Astrocyte (in vitro differentiated cells and primary cell): ENCODE measurements around the gene CCDC157. TPM values are rescaled to one million over a fixed set of nuclear protein-coding genes. Genes with fewer than 3 reads are reported as not detected.
"Not testable (repeated sequence)": the region's sequence is repeated elsewhere in the genome, so short reads cannot be mapped to it uniquely, and the experiment has no call there.

Experiments used
- DNase-seq: peaks from one replicate; pipeline ENCODE4 v3.0.0-alpha.2; 2010; ENCODE audit warnings: low read depth
- FAIRE-seq: peaks from 2 replicates; lab custom pipeline; 2011; peaks lifted over from hg19 to GRCh38; lab: Jason Lieb, UNC
- H2AFZ ChIP-seq: 2 replicates; pipeline ENCODE4 v1.6.0; 2012; ENCODE audit warnings: low read depth, low read length, inconsistent platforms
- H3K27ac ChIP-seq: 2 replicates; pipeline ENCODE4 v1.5.1; 2011; ENCODE audit warnings: low read depth, low read length, inconsistent platforms
- H3K27me3 ChIP-seq: 2 replicates; pipeline ENCODE4 v1.6.0; 2011; ENCODE audit warnings: low read length, inconsistent platforms; ENCODE audit not compliant: insufficient read depth
- H3K36me3 ChIP-seq: 2 replicates; pipeline ENCODE4 v1.5.1; 2011; ENCODE audit warnings: low read length, inconsistent platforms; ENCODE audit not compliant: insufficient read depth
- H3K4me1 ChIP-seq: 2 replicates; pipeline ENCODE4 v1.5.1; 2011; ENCODE audit warnings: low read length, inconsistent platforms; ENCODE audit not compliant: insufficient read depth
- H3K4me2 ChIP-seq: 2 replicates; pipeline ENCODE4 v1.6.0; 2012; ENCODE audit warnings: low read length, inconsistent platforms
- H3K4me3 ChIP-seq: 2 replicates; pipeline ENCODE4 v1.5.1; 2011; ENCODE audit warnings: low read depth, mild to moderate bottlenecking, low read length, inconsistent platforms; ENCODE audit not compliant: insufficient read depth
- H3K79me2 ChIP-seq: 2 replicates; pipeline ENCODE4 v1.6.0; 2012; ENCODE audit warnings: mild to moderate bottlenecking, low read length, inconsistent platforms; ENCODE audit not compliant: insufficient read depth
- H3K9ac ChIP-seq: 2 replicates; pipeline ENCODE4 v1.6.0; 2012; ENCODE audit warnings: mild to moderate bottlenecking, low read length, inconsistent platforms
- H3K9me3 ChIP-seq: 2 replicates; pipeline ENCODE4 v1.5.1; 2012; ENCODE audit warnings: low read depth, mild to moderate bottlenecking, low read length, inconsistent platforms; ENCODE audit not compliant: insufficient read depth
- H4K20me1 ChIP-seq: 2 replicates; pipeline ENCODE4 v1.6.0; 2012; ENCODE audit warnings: low read length, inconsistent platforms; ENCODE audit not compliant: insufficient read depth
- H3K27ac Mint-ChIP-seq: one replicate; pipeline ENCODE4 v1.8.0; 2021; ENCODE audit warnings: mild to moderate bottlenecking, mixed read lengths; ENCODE audit not compliant: unreplicated experiment
- H3K27me3 Mint-ChIP-seq: one replicate; pipeline ENCODE4 v1.8.0; 2021; ENCODE audit warnings: low read depth, mixed read lengths; ENCODE audit not compliant: unreplicated experiment
- H3K36me3 Mint-ChIP-seq: one replicate; pipeline ENCODE4 v1.8.0; 2021; ENCODE audit warnings: low read depth, mixed read lengths; ENCODE audit not compliant: unreplicated experiment
- H3K4me1 Mint-ChIP-seq: one replicate; pipeline ENCODE4 v1.8.0; 2021; ENCODE audit warnings: low read depth, mixed read lengths; ENCODE audit not compliant: unreplicated experiment
- H3K4me3 Mint-ChIP-seq: one replicate; pipeline ENCODE4 v1.8.0; 2021; ENCODE audit warnings: mild to moderate bottlenecking, moderate library complexity, mixed read lengths; ENCODE audit not compliant: unreplicated experiment
- H3K9me3 Mint-ChIP-seq: one replicate; pipeline ENCODE4 v1.8.0; 2021; ENCODE audit warnings: mild to moderate bottlenecking, mixed read lengths; ENCODE audit not compliant: unreplicated experiment
- CTCF ChIP-seq: IDR thresholded peaks from 2 replicates; pipeline ENCODE4 v1.5.1; 2011; ENCODE audit warnings: low read depth, mild to moderate bottlenecking, inconsistent platforms, low read length, moderate library complexity; ENCODE audit not compliant: insufficient read depth
- EZH2 ChIP-seq: IDR thresholded peaks from 2 replicates; pipeline ENCODE4 v1.6.1; 2012; ENCODE audit warnings: mild to moderate bottlenecking, low read length, inconsistent platforms; ENCODE audit not compliant: insufficient read depth
- total RNA-seq: library from RNA; stranded (reverse); gene quantifications from 2 replicates; pipeline ENCODE4 v1.2.1, GENCODE V29; 2021

The CCDC157 gene
- total RNA-seq, 1 donor from 2014 or later, result 2.9 TPM

- H3K4me2 ChIP-seq, result no peak overlapping the region
- no peak for FAIRE-seq
- peaks cover 83% of the 10 kb centered on the region for H3K36me3 ChIP-seq
- Mint-ChIP-seq H3K27me3 (no peaks in the 10 kb centered on the region), H3K36me3 (peaks cover 54% of the 10 kb centered on the region), H3K27ac (peak overlapping the region; percentile 7), H3K4me3 (no peak overlapping the region), H3K4me1 (no peaks in the 10 kb centered on the region), H3K9me3 (no peaks in the 10 kb centered on the region)
- H3K4me3 ChIP-seq, result no peak overlapping the region
- no peaks in the 10 kb centered on the region for H3K4me1 ChIP-seq
- H3K79me2 ChIP-seq, result no peaks in the 10 kb centered on the region
- no peaks in the 10 kb centered on the region for H3K9me3 ChIP-seq
- no peak overlapping the region for H2AFZ ChIP-seq
- peaks cover 41% of the 10 kb centered on the region for H4K20me1 ChIP-seq
- no peaks in the 10 kb centered on the region for H3K27me3 ChIP-seq
- DNase-seq, result no peak
- no peak overlapping the region for H3K27ac ChIP-seq
- no peak overlapping the region for H3K9ac ChIP-seq
- TF ChIP-seq CTCF (no peak), EZH2 (no peak)
These were observed 19.4 kb upstream of the CCDC157 start for GRCh38 chr22:30337461-30337778.

GRCh38 chr22:30338341-30338740, 18.5 kb upstream of the CCDC157 start:
- not testable (repeated sequence) for H2AFZ ChIP-seq, H3K79me2 ChIP-seq, FAIRE-seq, H3K9me3 ChIP-seq, H3K27ac ChIP-seq, H3K4me2 ChIP-seq, H3K4me3 ChIP-seq, H3K4me1 Mint-ChIP-seq, DNase-seq, H3K4me1 ChIP-seq, H3K27me3 Mint-ChIP-seq, H3K4me3 Mint-ChIP-seq, H3K27ac Mint-ChIP-seq, H3K9me3 Mint-ChIP-seq, H3K27me3 ChIP-seq, H3K9ac ChIP-seq
- Histone ChIP-seq H4K20me1 (peaks cover 41% of the 10 kb centered on the region), H3K36me3 (peaks cover 83% of the 10 kb centered on the region)
- H3K36me3 Mint-ChIP-seq, result peaks cover 57% of the 10 kb centered on the region

GRCh38 chr22:30338802-30339201, 18.0 kb upstream of the CCDC157 start:
- DNase-seq (no peak), FAIRE-seq (no peak)
- no peak overlapping the region for H3K4me3 Mint-ChIP-seq
- TF ChIP-seq EZH2 (no peak), CTCF (no peak)
- no peak overlapping the region for H3K27ac Mint-ChIP-seq
- H3K27me3 Mint-ChIP-seq, result no peaks in the 10 kb centered on the region
- no peaks in the 10 kb centered on the region for H3K27me3 ChIP-seq
- no peak overlapping the region for H3K4me3 ChIP-seq
- H2AFZ ChIP-seq, result no peak overlapping the region
- no peaks in the 10 kb centered on the region for H3K4me1 ChIP-seq
- H3K4me2 ChIP-seq, result no peak overlapping the region
- H3K9me3 Mint-ChIP-seq, result no peaks in the 10 kb centered on the region
- H4K20me1 ChIP-seq, result peaks cover 44% of the 10 kb centered on the region
- H3K27ac ChIP-seq, result no peak overlapping the region
- peaks cover 58% of the 10 kb centered on the region for H3K36me3 Mint-ChIP-seq
- H3K9ac ChIP-seq, result no peak overlapping the region
- peaks cover 83% of the 10 kb centered on the region for H3K36me3 ChIP-seq
- no peaks in the 10 kb centered on the region for H3K4me1 Mint-ChIP-seq
- no peaks in the 10 kb centered on the region for H3K9me3 ChIP-seq
- H3K79me2 ChIP-seq, result no peaks in the 10 kb centered on the region
